ENCODE results near the gene RNF113B.

RNF113B gene

GRCh38 chr13:98134901-98135300 is 42.2 kb downstream of the RNF113B start:
- DNase-seq = no peak

DNA sequence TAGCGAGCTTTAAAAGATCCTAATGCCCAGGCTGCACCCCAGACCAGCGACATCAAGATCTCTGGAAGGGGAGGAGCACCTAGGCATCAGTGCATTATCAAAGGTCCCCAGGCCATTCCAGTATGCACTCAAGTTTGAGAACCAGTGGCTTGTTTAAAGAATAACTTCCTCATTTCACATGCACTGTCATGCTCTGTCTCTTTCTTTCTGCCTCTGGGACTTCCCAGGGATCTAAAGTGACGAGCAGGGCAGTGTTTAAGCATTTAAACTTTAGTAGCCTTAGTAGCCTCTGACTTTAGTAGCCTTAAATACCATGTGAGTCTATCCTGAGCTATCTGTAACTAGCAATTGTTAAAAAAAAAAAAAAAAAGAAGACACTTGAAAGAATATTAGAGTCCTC is 43.1 kb downstream of the RNF113B start:
- peak; percentile 94 for DNase-seq

- no peak for DNase-seq
These were observed 47.9 kb downstream of the RNF113B start for GRCh38 chr13:98129059-98129746.
